SK-N-MC (cell line): ENCODE results near the gene C2orf80.

ENCODE experiments used
- EZH2 ChIP-seq: fragments of 200-600 bp; sonication (generic); IDR thresholded peaks from one replicate; pipeline ENCODE4 v1.6.1; 2017; ENCODE audit warnings: antibody characterized with exemption
- FOXP2 ChIP-seq: optimal IDR thresholded peaks from 2 replicates; pipeline ENCODE3; 2011; ENCODE audit warnings: mild to moderate bottlenecking, moderate library complexity; ENCODE audit not compliant: insufficient read depth; ENCODE audit errors: extremely low read length, control extremely low read depth
- POLR2AphosphoS5 ChIP-seq: IDR thresholded peaks from 2 replicates; pipeline ENCODE4 v1.6.1; 2012; ENCODE audit warnings: mild to moderate bottlenecking, low read depth, low read length, borderline replicate concordance

GRCh38 chr2:208153156-208153555 lies 36.7 kb downstream of the C2orf80 start:
- TF ChIP-seq EZH2 (no peak), POLR2AphosphoS5 (no peak), FOXP2 (no peak)
